IMR-90 (cell line): ENCODE results near the gene INHBC.
"Not testable (repeated sequence)": the region's sequence is repeated elsewhere in the genome, so short reads cannot be mapped to it uniquely, and the experiment has no call there.

Experiments
- CEBPB ChIP-seq: IDR thresholded peaks from 2 replicates; pipeline ENCODE4 v1.6.1; 2012; ENCODE audit warnings: low read depth, low read length, improper control_type of control experiment
- CHD1 ChIP-seq: IDR thresholded peaks from 2 replicates; pipeline ENCODE4 v1.6.1; 2012; ENCODE audit warnings: low read depth, low read length, improper control_type of control experiment
- CTCF ChIP-seq: conservative IDR thresholded peaks from 2 replicates; pipeline ENCODE4 v1.5.1; 2012; ENCODE audit warnings: mild to moderate bottlenecking, low read depth, low read length, improper control_type of control experiment
- FOS ChIP-seq: fragments of 150-350 bp; IDR thresholded peaks from 2 replicates; pipeline ENCODE4 v1.6.1; 2016; ENCODE audit warnings: low read depth, low read length
- MAFK ChIP-seq: IDR thresholded peaks from 2 replicates; pipeline ENCODE4 v1.6.1; 2012; ENCODE audit warnings: low read depth, low read length, improper control_type of control experiment
- MAZ ChIP-seq: IDR thresholded peaks from 2 replicates; pipeline ENCODE4 v1.6.1; 2012; ENCODE audit warnings: low read depth, mild to moderate bottlenecking, low read length, improper control_type of control experiment, moderate library complexity, borderline replicate concordance
- MXI1 ChIP-seq: IDR thresholded peaks from 2 replicates; pipeline ENCODE4 v1.6.1; 2012; ENCODE audit warnings: low read depth, mild to moderate bottlenecking, low read length, moderate library complexity, borderline replicate concordance
- POLR2A ChIP-seq: IDR thresholded peaks from 2 replicates; pipeline ENCODE4 v1.6.1; 2012; ENCODE audit warnings: mild to moderate bottlenecking, low read depth, low read length
- RAD21 ChIP-seq: IDR thresholded peaks from 2 replicates; pipeline ENCODE4 v1.6.1; 2012; ENCODE audit warnings: low read length, improper control_type of control experiment
- RCOR1 ChIP-seq: IDR thresholded peaks from 2 replicates; pipeline ENCODE4 v1.6.1; 2012; ENCODE audit warnings: mild to moderate bottlenecking, low read length, improper control_type of control experiment; ENCODE audit not compliant: insufficient replicate concordance
- RFX5 ChIP-seq: IDR thresholded peaks from 2 replicates; pipeline ENCODE4 v1.8.0; 2012; ENCODE audit warnings: low read depth, mild to moderate bottlenecking, low read length, moderate library complexity
- SMC3 ChIP-seq: fragments of 150-350 bp; IDR thresholded peaks from 2 replicates; pipeline ENCODE4 v1.6.1; 2016; ENCODE audit warnings: low read depth, mild to moderate bottlenecking, antibody characterized with exemption, low read length, moderate library complexity
- USF2 ChIP-seq: fragments of 150-350 bp; IDR thresholded peaks from 2 replicates; pipeline ENCODE4 v1.6.1; 2017; ENCODE audit warnings: mild to moderate bottlenecking, antibody characterized with exemption, low read length, low read depth

GRCh38 chr12:57495051-57495701 is 60.6 kb downstream of the INHBC start:
- TF ChIP-seq MAZ, MAFK, CTCF, RFX5, RAD21, RCOR1, POLR2A, USF2, CHD1, FOS, CEBPB, MXI1, SMC3: not testable (repeated sequence)
